ENCODE data around the gene SLAMF9.

Gene SLAMF9

DNA sequence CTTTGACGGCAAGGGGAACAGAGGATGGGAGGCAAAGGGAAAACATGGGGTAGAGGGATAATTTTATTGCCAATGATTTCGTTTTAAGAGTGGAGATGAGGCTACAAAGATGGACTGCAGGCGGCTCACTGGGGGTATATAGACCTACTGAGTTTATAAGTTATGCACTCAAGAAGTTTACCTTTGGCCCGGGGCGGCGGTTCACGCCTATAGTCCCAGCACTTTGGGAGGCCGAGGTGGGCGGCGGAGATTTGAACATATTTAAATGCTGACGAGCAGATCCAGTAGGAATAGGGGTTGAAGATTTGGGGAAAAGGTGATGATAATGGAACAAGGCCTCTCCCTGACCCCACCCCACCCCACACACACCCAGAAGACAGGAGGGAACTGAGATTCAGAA lies 8.1 kb upstream of the SLAMF9 start:
- TF ChIP-seq FOXM1 (IDR thresholded peaks at IDR 0.05; ENCODE audit: borderline replicate concordance, low read depth) (no peak), CEBPB (IDR thresholded peaks at IDR 0.05) (no peak), YY1 (IDR thresholded peaks at IDR 0.05; ENCODE audit: low read depth) (no peak), TEAD4 (IDR thresholded peaks at IDR 0.05) (no peak), EGR1 (IDR thresholded peaks at IDR 0.05) (no peak), RAD21 (IDR thresholded peaks at IDR 0.05; ENCODE audit: low read depth) (no peak), NFIC (IDR thresholded peaks at IDR 0.05) (no peak), EP300 (IDR thresholded peaks at IDR 0.05; ENCODE audit: borderline replicate concordance) (no peak), TCF12 (IDR thresholded peaks at IDR 0.05; ENCODE audit: low read depth) (no peak), CREB1 (IDR thresholded peaks at IDR 0.05; ENCODE audit: low read depth) (no peak), ZBTB7A (IDR thresholded peaks at IDR 0.05; ENCODE audit: low read depth) (no peak), TAF1 (IDR thresholded peaks at IDR 0.05; ENCODE audit: low read depth) (no peak)
- TF ChIP-seq, protein P1, sequence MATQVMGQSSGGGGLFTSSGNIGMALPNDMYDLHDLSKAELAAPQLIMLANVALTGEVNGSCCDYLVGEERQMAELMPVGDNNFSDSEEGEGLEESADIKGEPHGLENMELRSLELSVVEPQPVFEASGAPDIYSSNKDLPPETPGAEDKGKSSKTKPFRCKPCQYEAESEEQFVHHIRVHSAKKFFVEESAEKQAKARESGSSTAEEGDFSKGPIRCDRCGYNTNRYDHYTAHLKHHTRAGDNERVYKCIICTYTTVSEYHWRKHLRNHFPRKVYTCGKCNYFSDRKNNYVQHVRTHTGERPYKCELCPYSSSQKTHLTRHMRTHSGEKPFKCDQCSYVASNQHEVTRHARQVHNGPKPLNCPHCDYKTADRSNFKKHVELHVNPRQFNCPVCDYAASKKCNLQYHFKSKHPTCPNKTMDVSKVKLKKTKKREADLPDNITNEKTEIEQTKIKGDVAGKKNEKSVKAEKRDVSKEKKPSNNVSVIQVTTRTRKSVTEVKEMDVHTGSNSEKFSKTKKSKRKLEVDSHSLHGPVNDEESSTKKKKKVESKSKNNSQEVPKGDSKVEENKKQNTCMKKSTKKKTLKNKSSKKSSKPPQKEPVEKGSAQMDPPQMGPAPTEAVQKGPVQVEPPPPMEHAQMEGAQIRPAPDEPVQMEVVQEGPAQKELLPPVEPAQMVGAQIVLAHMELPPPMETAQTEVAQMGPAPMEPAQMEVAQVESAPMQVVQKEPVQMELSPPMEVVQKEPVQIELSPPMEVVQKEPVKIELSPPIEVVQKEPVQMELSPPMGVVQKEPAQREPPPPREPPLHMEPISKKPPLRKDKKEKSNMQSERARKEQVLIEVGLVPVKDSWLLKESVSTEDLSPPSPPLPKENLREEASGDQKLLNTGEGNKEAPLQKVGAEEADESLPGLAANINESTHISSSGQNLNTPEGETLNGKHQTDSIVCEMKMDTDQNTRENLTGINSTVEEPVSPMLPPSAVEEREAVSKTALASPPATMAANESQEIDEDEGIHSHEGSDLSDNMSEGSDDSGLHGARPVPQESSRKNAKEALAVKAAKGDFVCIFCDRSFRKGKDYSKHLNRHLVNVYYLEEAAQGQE (IDR thresholded peaks at IDR 0.05; ENCODE audit: low read depth): no peak
- TF ChIP-seq, protein P2, sequence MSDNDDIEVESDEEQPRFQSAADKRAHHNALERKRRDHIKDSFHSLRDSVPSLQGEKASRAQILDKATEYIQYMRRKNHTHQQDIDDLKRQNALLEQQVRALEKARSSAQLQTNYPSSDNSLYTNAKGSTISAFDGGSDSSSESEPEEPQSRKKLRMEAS (IDR thresholded peaks at IDR 0.05): no peak
- TF ChIP-seq, protein P3, sequence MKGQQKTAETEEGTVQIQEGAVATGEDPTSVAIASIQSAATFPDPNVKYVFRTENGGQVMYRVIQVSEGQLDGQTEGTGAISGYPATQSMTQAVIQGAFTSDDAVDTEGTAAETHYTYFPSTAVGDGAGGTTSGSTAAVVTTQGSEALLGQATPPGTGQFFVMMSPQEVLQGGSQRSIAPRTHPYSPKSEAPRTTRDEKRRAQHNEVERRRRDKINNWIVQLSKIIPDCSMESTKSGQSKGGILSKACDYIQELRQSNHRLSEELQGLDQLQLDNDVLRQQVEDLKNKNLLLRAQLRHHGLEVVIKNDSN (IDR thresholded peaks at IDR 0.05): no peak

GRCh38 chr1:159961636-159962035 lies 7.6 kb upstream of the SLAMF9 start:
- TF ChIP-seq NFIC (IDR thresholded peaks at IDR 0.05) (no peak), RAD21 (IDR thresholded peaks at IDR 0.05; ENCODE audit: low read depth) (no peak), ZBTB7A (IDR thresholded peaks at IDR 0.05; ENCODE audit: low read depth) (no peak), TAF1 (IDR thresholded peaks at IDR 0.05; ENCODE audit: low read depth) (no peak), TEAD4 (IDR thresholded peaks at IDR 0.05) (no peak), CEBPB (IDR thresholded peaks at IDR 0.05) (no peak), YY1 (IDR thresholded peaks at IDR 0.05; ENCODE audit: low read depth) (no peak), CREB1 (IDR thresholded peaks at IDR 0.05; ENCODE audit: low read depth) (no peak)
- TF ChIP-seq, protein P1 (IDR thresholded peaks at IDR 0.05; ENCODE audit: low read depth): no peak
- TF ChIP-seq, protein P2 (IDR thresholded peaks at IDR 0.05): no peak

GRCh38 chr1:159960721-159961381 lies 6.8 kb upstream of the SLAMF9 start:
- TF ChIP-seq YY1 (IDR thresholded peaks at IDR 0.05; ENCODE audit: low read depth): no peak
- no peak for TF ChIP-seq CREB1 (IDR thresholded peaks at IDR 0.05; ENCODE audit: low read depth)
- no peak for TF ChIP-seq EGR1 (IDR thresholded peaks at IDR 0.05)
- TF ChIP-seq NFIC (IDR thresholded peaks at IDR 0.05): no peak
- TF ChIP-seq TEAD4 (IDR thresholded peaks at IDR 0.05): no peak
- TF ChIP-seq RAD21 (IDR thresholded peaks at IDR 0.05; ENCODE audit: low read depth): no peak
- no peak for TF ChIP-seq FOXM1 (IDR thresholded peaks at IDR 0.05; ENCODE audit: borderline replicate concordance, low read depth)
- no peak for TF ChIP-seq EP300 (IDR thresholded peaks at IDR 0.05; ENCODE audit: borderline replicate concordance)
- TF ChIP-seq TCF12 (IDR thresholded peaks at IDR 0.05; ENCODE audit: low read depth): no peak
- no peak for TF ChIP-seq ZBTB7A (IDR thresholded peaks at IDR 0.05; ENCODE audit: low read depth)
- TF ChIP-seq, protein P3 (IDR thresholded peaks at IDR 0.05): no peak

- no peak for TF ChIP-seq YY1 (IDR thresholded peaks at IDR 0.05; ENCODE audit: low read depth)
- TF ChIP-seq EGR1 (IDR thresholded peaks at IDR 0.05): no peak
- TF ChIP-seq, protein P3 (IDR thresholded peaks at IDR 0.05): no peak
- no peak for TF ChIP-seq CEBPB (IDR thresholded peaks at IDR 0.05)
- no peak for TF ChIP-seq RAD21 (IDR thresholded peaks at IDR 0.05; ENCODE audit: low read depth)
- TF ChIP-seq NFIC (IDR thresholded peaks at IDR 0.05): peak; percentile 60
- no peak for TF ChIP-seq EP300 (IDR thresholded peaks at IDR 0.05; ENCODE audit: borderline replicate concordance)
- TF ChIP-seq, protein P2 (IDR thresholded peaks at IDR 0.05): no peak
- 0 out of 2 replicates have a peak, but pooled peaks have one; percentile 25 for TF ChIP-seq TCF12 (IDR thresholded peaks at IDR 0.05; ENCODE audit: low read depth)
- TF ChIP-seq TEAD4 (IDR thresholded peaks at IDR 0.05): peak; percentile 55; the same call in 1 of the 2 replicates
- no peak for TF ChIP-seq CREB1 (IDR thresholded peaks at IDR 0.05; ENCODE audit: low read depth)
- TF ChIP-seq ZBTB7A (IDR thresholded peaks at IDR 0.05; ENCODE audit: low read depth): no peak
- no peak for TF ChIP-seq TAF1 (IDR thresholded peaks at IDR 0.05; ENCODE audit: low read depth)
These were observed 5.4 kb upstream of the SLAMF9 start for GRCh38 chr1:159959451-159959850.

All from Ishikawa (cell line).